PC-3 (cell line): ENCODE results near the gene GAS7.

Source experiments
- CTCF ChIP-seq: fragments of 300-600 bp; sonication (generic); conservative IDR thresholded peaks from 2 replicates; pipeline ENCODE4 v1.5.1; 2017; ENCODE audit warnings: antibody characterized with exemption, low read depth, mild to moderate bottlenecking, low read length
- EZH2phosphoT487 ChIP-seq: fragments of 300-600 bp; sonication (generic); IDR thresholded peaks from 2 replicates; pipeline ENCODE4 v1.6.1; 2018; ENCODE audit warnings: mild to moderate bottlenecking, antibody characterized with exemption, low read length, borderline replicate concordance

- no peak for TF ChIP-seq EZH2phosphoT487
- peak; percentile 39 for TF ChIP-seq CTCF
These were observed 216.2 kb downstream of the GAS7 start for GRCh38 chr17:9982159-9982558.
